Measurements from ENCODE around the gene RFX8.
"Not testable (repeated sequence)": the region's sequence is repeated elsewhere in the genome, so short reads cannot be mapped to it uniquely, and the experiment has no call there.

RFX8 gene

DNA sequence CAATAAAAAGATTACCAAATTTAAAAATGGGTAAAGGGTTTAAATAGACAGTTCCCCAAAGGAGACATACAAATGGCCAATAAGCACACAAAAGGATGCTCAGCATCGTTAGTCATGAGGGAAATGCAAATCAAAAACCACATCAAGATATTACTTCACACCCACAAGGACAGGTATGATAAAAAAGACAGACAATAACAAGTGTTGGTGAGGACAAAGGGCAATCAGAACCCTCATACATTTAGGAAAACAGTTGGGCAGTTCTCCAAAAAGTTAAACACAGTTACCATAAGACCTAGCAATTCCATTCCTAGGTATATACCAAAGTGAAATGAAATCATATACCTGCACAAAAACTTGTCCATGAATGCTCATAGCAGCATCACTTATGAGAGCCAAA lies 102.1 kb downstream of the RFX8 start:
- no peak for DNase-seq

- no peak for DNase-seq
Observed at GRCh38 chr2:101371636-101372035, 103.3 kb downstream of the RFX8 start.

GRCh38 chr2:101369100-101369499 lies 105.8 kb downstream of the RFX8 start:
- DNase-seq = no peak

GRCh38 chr2:101368376-101368775 lies 106.5 kb downstream of the RFX8 start:
- DNase-seq = no peak

DNA sequence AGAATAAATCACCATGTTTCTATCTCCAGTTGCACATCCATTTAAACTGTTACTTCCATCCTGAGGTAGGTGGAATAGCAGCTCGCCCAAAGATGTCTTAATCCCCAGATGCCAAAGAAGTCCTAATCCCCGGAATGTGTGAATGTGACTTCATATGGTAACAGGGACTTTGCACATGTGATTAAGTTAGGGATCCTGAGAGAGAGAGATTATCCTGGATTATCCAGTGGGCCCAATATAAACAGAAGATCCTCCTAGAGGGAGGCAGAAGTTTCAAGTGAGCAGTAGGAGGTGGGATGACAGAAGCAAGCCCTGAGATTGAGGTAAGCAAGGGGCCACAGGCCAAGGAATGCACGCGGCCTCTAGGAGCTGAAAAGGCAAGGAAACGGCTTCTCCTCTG lies 107.4 kb downstream of the RFX8 start:
- no peak for DNase-seq

DNA sequence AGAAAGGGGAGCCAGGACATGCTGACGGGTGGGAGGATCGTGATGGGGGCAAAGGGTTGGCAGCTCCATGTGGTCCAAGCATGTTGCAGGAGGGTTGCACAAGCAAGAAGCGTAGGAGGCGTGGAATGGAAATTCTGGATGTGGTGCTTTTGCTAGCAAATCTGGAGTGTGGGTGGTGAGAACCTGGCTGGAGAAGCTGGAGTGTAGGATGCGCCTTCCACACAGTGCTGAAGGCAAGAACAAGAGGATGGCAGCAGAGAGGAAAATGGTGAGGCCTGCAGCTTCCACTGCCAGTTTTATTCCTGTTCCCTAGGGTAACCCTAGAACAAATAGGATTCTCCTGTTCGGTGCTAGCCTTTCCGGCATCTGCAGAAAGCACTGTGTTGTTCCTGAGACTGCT lies 110.0 kb downstream of the RFX8 start:
- no peak for DNase-seq

- DNase-seq = no peak
Observed at GRCh38 chr2:101362777-101363176, 112.1 kb downstream of the RFX8 start.

DNA sequence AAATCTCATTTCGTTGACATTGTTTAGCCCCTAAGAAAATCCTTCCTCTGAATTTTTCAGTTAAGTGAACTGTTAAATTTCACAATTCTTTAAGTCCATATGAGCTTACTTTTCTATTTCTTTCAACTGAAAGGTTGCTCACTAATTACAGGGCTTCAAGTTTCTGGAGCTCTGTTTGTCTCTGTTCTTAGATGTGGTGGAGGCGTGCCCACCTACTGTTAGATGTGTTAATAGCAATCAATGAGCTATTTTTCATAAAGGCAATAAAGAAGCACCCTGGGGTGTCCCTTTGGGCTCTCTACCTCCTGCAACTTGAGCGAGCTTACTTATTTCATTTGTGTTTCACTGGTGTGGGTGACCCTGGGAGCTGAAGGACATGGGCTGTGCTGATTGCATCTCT lies 112.6 kb downstream of the RFX8 start:
- no peak for DNase-seq

- DNase-seq = no peak
Observed at GRCh38 chr2:101361522-101361921, 113.4 kb downstream of the RFX8 start.

- no peak for DNase-seq
Observed at GRCh38 chr2:101361121-101361520, 113.8 kb downstream of the RFX8 start.

DNA sequence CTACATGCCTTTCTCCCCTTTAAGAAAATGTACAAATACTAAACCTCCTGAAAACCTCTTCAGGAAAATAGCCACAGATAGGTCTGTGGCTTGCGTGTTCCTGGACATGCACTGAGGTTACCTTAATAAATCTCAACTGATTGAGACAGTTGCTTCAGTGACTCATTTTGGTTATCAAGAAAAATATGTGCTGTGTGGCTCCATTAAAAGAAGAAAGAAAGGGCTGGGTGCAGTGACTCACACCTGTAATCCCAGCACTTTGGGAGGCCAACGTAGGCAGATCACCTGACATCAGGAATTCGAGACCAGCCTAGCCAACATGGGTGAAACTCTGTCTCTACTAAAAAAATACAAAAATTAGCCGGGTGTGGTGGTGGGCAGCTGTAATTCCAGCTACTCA lies 114.7 kb downstream of the RFX8 start:
- DNase-seq = no peak

DNA sequence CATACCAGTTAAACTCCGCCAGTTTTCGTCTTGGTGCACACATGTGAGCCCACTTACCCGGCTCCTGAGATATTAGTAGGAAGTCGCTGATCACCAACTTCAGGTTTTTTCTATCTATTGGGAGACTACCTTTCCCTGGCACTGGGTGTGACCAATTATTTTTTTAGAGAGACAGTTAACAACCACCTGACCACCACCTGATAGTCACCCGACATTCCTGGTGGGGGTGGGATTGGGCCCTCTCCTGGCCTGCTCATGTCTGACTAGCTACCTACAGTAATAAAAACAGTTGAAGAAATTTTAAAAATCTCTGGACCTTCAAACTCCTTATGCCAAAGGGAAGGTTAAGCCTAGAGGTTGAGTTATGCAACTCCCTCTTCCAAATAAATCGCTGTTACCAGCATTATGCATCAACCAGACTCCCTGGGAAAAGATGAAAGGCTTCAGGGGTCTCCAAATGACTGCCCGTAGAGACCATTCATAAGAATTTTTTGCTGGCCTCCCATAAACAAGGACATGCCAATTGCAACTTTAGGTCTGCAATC lies 115.4 kb downstream of the RFX8 start:
- no peak for DNase-seq

DNA sequence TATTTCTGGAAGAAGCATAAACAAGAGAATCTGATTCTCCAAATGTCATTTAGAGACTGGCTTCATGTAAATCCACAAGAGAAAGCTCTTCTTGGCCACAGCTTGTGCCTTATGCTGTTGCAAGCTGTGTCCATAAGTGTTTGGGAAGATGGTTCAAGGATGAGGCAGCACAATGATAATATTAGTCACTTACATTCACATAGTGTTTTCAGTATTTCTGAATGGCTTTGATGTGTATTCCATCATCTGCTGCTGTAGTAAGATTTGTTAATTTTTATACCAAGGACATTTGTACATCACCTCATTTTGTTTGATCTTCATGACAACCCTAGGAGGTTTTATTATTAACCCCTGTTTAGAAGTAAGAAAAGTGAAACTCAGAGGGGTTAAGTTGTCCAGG lies 117.5 kb downstream of the RFX8 start:
- DNase-seq = no peak

DNA sequence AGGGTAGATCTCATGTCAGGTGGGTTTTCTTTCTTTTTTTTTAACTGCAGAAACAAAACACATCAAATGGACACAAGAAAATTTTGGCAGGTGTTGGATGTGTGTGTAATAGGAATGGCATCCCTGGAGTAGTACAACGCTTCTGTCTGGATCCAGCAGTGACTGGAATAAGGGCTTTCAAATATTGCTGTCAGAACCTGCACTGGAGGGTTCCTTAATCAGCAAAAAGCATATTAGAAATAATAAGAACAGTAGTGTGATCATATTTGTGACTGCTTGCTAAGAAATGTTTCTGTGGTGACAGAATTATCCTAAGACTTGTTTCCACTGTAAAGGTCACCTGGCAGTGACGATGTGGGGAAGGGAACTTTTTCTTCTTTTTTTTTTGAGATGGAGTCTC lies 118.4 kb downstream of the RFX8 start:
- no peak for DNase-seq

DNA sequence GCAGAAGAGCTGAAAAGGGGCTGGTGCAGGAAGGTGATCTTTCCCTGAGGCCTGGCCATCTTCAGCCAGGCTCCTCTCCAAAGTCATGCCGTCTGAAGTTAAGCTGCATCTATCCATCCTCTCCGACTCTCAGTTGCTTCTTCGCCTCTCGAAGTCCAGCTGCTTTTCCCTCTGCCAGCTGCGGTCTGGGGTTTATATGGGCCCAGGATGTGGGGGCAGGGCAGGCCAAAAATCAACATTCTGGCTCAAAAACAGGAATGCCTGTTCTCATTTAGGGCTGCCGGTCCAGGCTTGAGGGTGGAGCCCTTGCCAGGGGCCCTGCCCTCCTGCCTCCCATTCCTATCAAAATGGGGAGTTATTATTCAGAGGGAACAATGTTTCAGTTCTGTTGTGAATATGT lies 118.9 kb downstream of the RFX8 start:
- DNase-seq = no peak

- no peak for DNase-seq
Observed at GRCh38 chr2:101355401-101356054, 119.4 kb downstream of the RFX8 start.

DNA sequence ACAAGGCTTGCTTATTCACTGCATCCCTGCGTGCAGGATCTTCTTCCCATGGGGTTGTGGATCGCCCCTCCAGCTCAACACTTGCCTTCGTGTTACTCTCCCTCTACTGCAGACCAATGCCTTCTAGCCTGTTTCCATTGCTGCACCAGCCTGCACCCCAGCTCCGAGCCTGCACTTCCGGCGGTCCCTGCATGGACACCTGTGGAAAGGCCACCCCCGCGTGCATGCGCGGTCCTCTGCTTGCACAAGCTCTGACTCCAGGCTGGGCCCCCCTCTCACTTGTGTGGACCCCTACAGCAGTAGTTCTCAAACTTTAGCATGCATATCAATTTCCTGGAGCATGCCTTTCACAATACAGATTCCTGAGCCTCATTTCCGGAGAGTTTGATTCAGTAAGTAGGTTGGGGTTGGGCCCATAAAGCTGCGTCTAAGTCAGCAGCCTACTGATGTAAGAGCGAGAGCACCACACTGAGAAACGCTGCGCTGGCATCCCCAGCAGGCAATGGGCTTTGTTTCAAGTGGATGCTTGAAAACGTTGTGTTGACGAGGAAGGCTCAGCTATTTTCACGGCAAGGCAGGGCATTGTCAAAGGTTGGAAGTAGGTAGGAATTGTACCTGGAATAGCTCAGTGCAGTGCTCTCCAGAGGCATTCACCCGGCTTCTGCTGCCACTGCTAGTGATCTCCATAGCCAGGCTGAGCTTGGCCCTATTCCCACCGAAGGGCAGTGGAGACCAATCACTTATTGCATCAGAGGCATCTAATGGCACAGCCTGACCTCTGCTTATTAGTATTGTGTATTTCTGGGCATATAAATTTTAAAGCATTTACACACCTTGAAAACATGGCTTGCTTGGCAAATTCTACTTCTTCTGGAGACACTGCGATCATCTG lies 120.2 kb downstream of the RFX8 start:
- DNase-seq = no peak

- DNase-seq = not testable (repeated sequence)
Observed at GRCh38 chr2:101352631-101353030, 122.3 kb downstream of the RFX8 start.

DNA sequence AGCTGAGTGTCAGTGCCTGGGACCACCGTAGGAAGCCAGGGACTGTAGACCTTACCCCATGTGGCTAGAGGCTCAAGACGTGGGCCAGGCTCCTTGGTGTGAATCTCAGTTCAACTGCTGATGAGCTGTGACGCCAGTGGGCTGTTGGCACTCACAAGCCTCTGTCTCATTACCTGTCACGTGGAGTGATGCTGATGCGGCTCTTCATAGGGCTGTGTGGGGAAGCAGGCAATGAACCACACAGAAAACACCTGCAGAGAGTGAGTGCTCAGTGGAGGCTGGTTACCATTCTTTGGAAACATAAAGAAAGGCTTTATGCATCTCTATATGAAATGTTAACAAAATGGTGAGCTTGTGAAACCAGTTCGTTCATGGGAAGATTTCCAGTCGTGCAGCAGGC lies 123.7 kb downstream of the RFX8 start:
- no peak for DNase-seq

GRCh38 chr2:101349893-101350662 lies 124.8 kb downstream of the RFX8 start:
- no peak for DNase-seq

DNA sequence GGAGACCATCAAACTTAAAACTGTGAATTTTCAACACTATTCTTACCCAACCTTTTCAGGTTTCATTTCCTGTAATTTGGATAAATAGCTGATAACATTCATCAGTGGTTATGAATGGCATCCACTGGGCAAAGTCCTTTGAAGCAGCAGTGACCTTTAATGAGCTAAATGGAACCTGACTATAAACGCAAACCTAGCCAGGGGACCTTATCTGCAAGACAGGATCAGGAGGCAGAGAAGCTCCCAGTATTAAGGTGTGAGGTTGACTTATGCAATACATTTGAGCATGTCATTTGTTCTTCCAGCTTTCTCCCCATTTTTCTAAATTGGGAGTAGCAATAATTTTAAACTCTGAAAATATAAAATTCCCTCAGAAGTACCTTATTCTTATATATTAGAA lies 126.0 kb downstream of the RFX8 start:
- DNase-seq = no peak

Data from stimulated activated CD8-positive, alpha-beta memory T cell treated with anti-CD3 and anti-CD28 coated beads, Interleukin-4, amount 100 ng/mL, for 48 hours (primary cell).